ENCODE measurements around the gene IDUA.

IDUA gene

GRCh38 chr4:1011666-1012033 is 24.8 kb downstream of the IDUA start:
- Histone ChIP-seq H2BK120ac (ENCODE audit: low read depth, low read length) (no peak overlapping the region), H2BK15ac (replicated peaks; ENCODE audit: low read depth) (no peak overlapping the region), H3K27ac (ENCODE audit: low read depth, low read length) (no peak overlapping the region), H4K5ac (ENCODE audit: low read length) (no peak overlapping the region), H4K8ac (ENCODE audit: low read depth, low read length) (no peak overlapping the region), H2AK5ac (ENCODE audit: low read length) (no peak overlapping the region), H3K27me3 (ENCODE audit: insufficient read depth, low read length, poor library complexity) (peaks cover 19% of the 10 kb centered on the region), H3K36me3 (ENCODE audit: control insufficient read depth, insufficient read depth, low read length) (no peaks in the 10 kb centered on the region), H3K18ac (ENCODE audit: low read length) (peak overlapping the region; percentile 25), H3K4me2 (ENCODE audit: low read length) (no peak overlapping the region), H3K4ac (ENCODE audit: low read depth, low read length) (no peak overlapping the region), H3K9ac (ENCODE audit: low read length) (no peak overlapping the region), H3K4me3 (ENCODE audit: low read length) (no peak overlapping the region), H3K79me1 (ENCODE audit: low read length) (no peaks in the 10 kb centered on the region), H3K79me2 (ENCODE audit: control insufficient read depth, insufficient read depth, low read length) (no peaks in the 10 kb centered on the region), H3K23ac (ENCODE audit: low read length) (no peak overlapping the region), H3K4me1 (ENCODE audit: control insufficient read depth, low read depth, low read length) (no peaks in the 10 kb centered on the region), H3K56ac (ENCODE audit: low read length) (no peak overlapping the region), H2BK5ac (ENCODE audit: low read length) (no peak overlapping the region)
- WGBS (ENCODE audit: extremely low coverage, insufficient coverage, low lambda C conversion rate) = no CpG with 5 or more reads among the region's 69 CpGs
- no peak for DNase-seq

- Histone ChIP-seq H3K56ac (ENCODE audit: low read length) (peak overlapping the region; percentile 75), H3K9ac (ENCODE audit: low read length) (peak overlapping the region; percentile 54), H3K18ac (ENCODE audit: low read length) (peak overlapping the region; percentile 25), H3K79me1 (ENCODE audit: low read length) (no peaks in the 10 kb centered on the region), H3K4ac (ENCODE audit: low read depth, low read length) (no peak overlapping the region), H3K79me2 (ENCODE audit: control insufficient read depth, insufficient read depth, low read length) (no peaks in the 10 kb centered on the region), H3K27ac (ENCODE audit: low read depth, low read length) (no peak overlapping the region), H3K23ac (ENCODE audit: low read length) (no peak overlapping the region), H3K36me3 (ENCODE audit: control insufficient read depth, insufficient read depth, low read length) (no peaks in the 10 kb centered on the region), H3K4me2 (ENCODE audit: low read length) (no peak overlapping the region), H3K4me3 (ENCODE audit: low read length) (peak overlapping the region; percentile 36), H2AK5ac (ENCODE audit: low read length) (no peak overlapping the region), H4K5ac (ENCODE audit: low read length) (no peak overlapping the region), H2BK120ac (ENCODE audit: low read depth, low read length) (no peak overlapping the region), H2BK5ac (ENCODE audit: low read length) (no peak overlapping the region), H3K4me1 (ENCODE audit: control insufficient read depth, low read depth, low read length) (no peaks in the 10 kb centered on the region), H3K27me3 (ENCODE audit: insufficient read depth, low read length, poor library complexity) (peaks cover 16% of the 10 kb centered on the region), H4K8ac (ENCODE audit: low read depth, low read length) (no peak overlapping the region), H2BK15ac (replicated peaks; ENCODE audit: low read depth) (no peak overlapping the region)
- no CpG with 5 or more reads among the region's 69 CpGs for WGBS (ENCODE audit: extremely low coverage, insufficient coverage, low lambda C conversion rate)
- DNase-seq = peak; percentile 82
These were observed 25.3 kb downstream of the IDUA start for GRCh38 chr4:1012034-1012739.

GRCh38 chr4:1013225-1014073 is 26.6 kb downstream of the IDUA start:
- Histone ChIP-seq H4K8ac (ENCODE audit: low read depth, low read length) (no peak overlapping the region), H3K18ac (ENCODE audit: low read length) (no peak overlapping the region), H2BK120ac (ENCODE audit: low read depth, low read length) (no peak overlapping the region), H3K9ac (ENCODE audit: low read length) (no peak overlapping the region), H3K27ac (ENCODE audit: low read depth, low read length) (no peak overlapping the region), H3K36me3 (ENCODE audit: control insufficient read depth, insufficient read depth, low read length) (no peaks in the 10 kb centered on the region), H3K4me1 (ENCODE audit: control insufficient read depth, low read depth, low read length) (no peaks in the 10 kb centered on the region), H2BK15ac (replicated peaks; ENCODE audit: low read depth) (no peak overlapping the region), H3K27me3 (ENCODE audit: insufficient read depth, low read length, poor library complexity) (peaks cover 10% of the 10 kb centered on the region), H3K79me2 (ENCODE audit: control insufficient read depth, insufficient read depth, low read length) (no peaks in the 10 kb centered on the region), H3K4me3 (ENCODE audit: low read length) (no peak overlapping the region), H3K23ac (ENCODE audit: low read length) (no peak overlapping the region), H2BK5ac (ENCODE audit: low read length) (no peak overlapping the region), H3K4me2 (ENCODE audit: low read length) (no peak overlapping the region), H3K56ac (ENCODE audit: low read length) (no peak overlapping the region), H4K5ac (ENCODE audit: low read length) (no peak overlapping the region), H3K79me1 (ENCODE audit: low read length) (no peaks in the 10 kb centered on the region), H3K4ac (ENCODE audit: low read depth, low read length) (no peak overlapping the region), H2AK5ac (ENCODE audit: low read length) (no peak overlapping the region)
- no peak for DNase-seq
- WGBS (ENCODE audit: extremely low coverage, insufficient coverage, low lambda C conversion rate) = no CpG with 5 or more reads among the region's 43 CpGs

- H3K4ac ChIP-seq (ENCODE audit: low read depth, low read length) = no peak overlapping the region
- no peaks in the 10 kb centered on the region for H3K36me3 ChIP-seq (ENCODE audit: control insufficient read depth, insufficient read depth, low read length)
- H3K27ac ChIP-seq (ENCODE audit: low read depth, low read length) = no peak overlapping the region
- WGBS (ENCODE audit: extremely low coverage, insufficient coverage, low lambda C conversion rate) = no CpG with 5 or more reads among the region's 36 CpGs
- no peak overlapping the region for H4K5ac ChIP-seq (ENCODE audit: low read length)
- no peak overlapping the region for H3K4me2 ChIP-seq (ENCODE audit: low read length)
- no peak overlapping the region for H3K18ac ChIP-seq (ENCODE audit: low read length)
- H4K8ac ChIP-seq (ENCODE audit: low read depth, low read length) = no peak overlapping the region
- no peak overlapping the region for H3K9ac ChIP-seq (ENCODE audit: low read length)
- H2AK5ac ChIP-seq (ENCODE audit: low read length) = no peak overlapping the region
- H2BK5ac ChIP-seq (ENCODE audit: low read length) = no peak overlapping the region
- H3K4me1 ChIP-seq (ENCODE audit: control insufficient read depth, low read depth, low read length) = no peaks in the 10 kb centered on the region
- H3K56ac ChIP-seq (ENCODE audit: low read length) = no peak overlapping the region
- no peak overlapping the region for H3K4me3 ChIP-seq (ENCODE audit: low read length)
- peaks cover 7% of the 10 kb centered on the region for H3K27me3 ChIP-seq (ENCODE audit: insufficient read depth, low read length, poor library complexity)
- H3K23ac ChIP-seq (ENCODE audit: low read length) = no peak overlapping the region
- no peaks in the 10 kb centered on the region for H3K79me2 ChIP-seq (ENCODE audit: control insufficient read depth, insufficient read depth, low read length)
- H2BK120ac ChIP-seq (ENCODE audit: low read depth, low read length) = no peak overlapping the region
- no peak overlapping the region for H2BK15ac ChIP-seq (replicated peaks; ENCODE audit: low read depth)
- H3K79me1 ChIP-seq (ENCODE audit: low read length) = no peaks in the 10 kb centered on the region
- no peak for DNase-seq
These were observed 27.7 kb downstream of the IDUA start for GRCh38 chr4:1014291-1015167.

GRCh38 chr4:1015179-1015578 is 28.3 kb downstream of the IDUA start:
- no peak overlapping the region for H3K4ac ChIP-seq (ENCODE audit: low read depth, low read length)
- no peak for DNase-seq
- no peak overlapping the region for H2BK120ac ChIP-seq (ENCODE audit: low read depth, low read length)
- H2BK15ac ChIP-seq (replicated peaks; ENCODE audit: low read depth) = no peak overlapping the region
- no peak overlapping the region for H3K9ac ChIP-seq (ENCODE audit: low read length)
- H3K79me2 ChIP-seq (ENCODE audit: control insufficient read depth, insufficient read depth, low read length) = no peaks in the 10 kb centered on the region
- H3K23ac ChIP-seq (ENCODE audit: low read length) = no peak overlapping the region
- no peak overlapping the region for H3K56ac ChIP-seq (ENCODE audit: low read length)
- peaks cover 7% of the 10 kb centered on the region for H3K27me3 ChIP-seq (ENCODE audit: insufficient read depth, low read length, poor library complexity)
- H3K79me1 ChIP-seq (ENCODE audit: low read length) = no peaks in the 10 kb centered on the region
- WGBS (ENCODE audit: extremely low coverage, insufficient coverage, low lambda C conversion rate) = no CpG with 5 or more reads among the region's 8 CpGs
- no peaks in the 10 kb centered on the region for H3K4me1 ChIP-seq (ENCODE audit: control insufficient read depth, low read depth, low read length)
- no peak overlapping the region for H3K27ac ChIP-seq (ENCODE audit: low read depth, low read length)
- no peak overlapping the region for H2BK5ac ChIP-seq (ENCODE audit: low read length)
- no peak overlapping the region for H3K4me3 ChIP-seq (ENCODE audit: low read length)
- H4K5ac ChIP-seq (ENCODE audit: low read length) = no peak overlapping the region
- no peak overlapping the region for H2AK5ac ChIP-seq (ENCODE audit: low read length)
- no peak overlapping the region for H3K4me2 ChIP-seq (ENCODE audit: low read length)
- H4K8ac ChIP-seq (ENCODE audit: low read depth, low read length) = no peak overlapping the region
- H3K18ac ChIP-seq (ENCODE audit: low read length) = no peak overlapping the region
- no peaks in the 10 kb centered on the region for H3K36me3 ChIP-seq (ENCODE audit: control insufficient read depth, insufficient read depth, low read length)
